Right forelimb (tissue), 1 donor: ENCODE measurements around the gene CACNA1A.

Experiments
- DNase-seq: peaks from one replicate; pipeline ENCODE4 v3.0.0-alpha.2; 2018

The CACNA1A gene

GRCh38 chr19:13356686-13357280 lies 149.5 kb downstream of the CACNA1A start:
- DNase-seq = no peak

GRCh38 chr19:13356185-13356584 lies 150.1 kb downstream of the CACNA1A start:
- no peak for DNase-seq

GRCh38 chr19:13355356-13355755 lies 150.9 kb downstream of the CACNA1A start:
- DNase-seq = no peak

- no peak for DNase-seq
Observed at GRCh38 chr19:13353625-13354024, 152.7 kb downstream of the CACNA1A start.

- no peak for DNase-seq
Observed at GRCh38 chr19:13350759-13351158, 155.5 kb downstream of the CACNA1A start.

- DNase-seq = no peak
Observed at GRCh38 chr19:13350072-13350471, 156.2 kb downstream of the CACNA1A start.

- DNase-seq = no peak
Observed at GRCh38 chr19:13347367-13347766, 158.9 kb downstream of the CACNA1A start.

- DNase-seq = no peak
Observed at GRCh38 chr19:13343514-13343913, 162.8 kb downstream of the CACNA1A start.

GRCh38 chr19:13342672-13343071 lies 163.6 kb downstream of the CACNA1A start:
- DNase-seq = no peak

- no peak for DNase-seq
Observed at GRCh38 chr19:13339869-13340268, 166.4 kb downstream of the CACNA1A start.

GRCh38 chr19:13337181-13337580 lies 169.1 kb downstream of the CACNA1A start:
- DNase-seq = no peak

GRCh38 chr19:13334801-13335481 lies 171.3 kb downstream of the CACNA1A start:
- DNase-seq = no peak

- no peak for DNase-seq
Observed at GRCh38 chr19:13330285-13330684, 176.0 kb downstream of the CACNA1A start.

GRCh38 chr19:13329766-13330165 lies 176.5 kb downstream of the CACNA1A start:
- DNase-seq = no peak

- no peak for DNase-seq
Observed at GRCh38 chr19:13328241-13328640, 178.0 kb downstream of the CACNA1A start.

GRCh38 chr19:13319526-13319925 lies 186.8 kb downstream of the CACNA1A start:
- DNase-seq = no peak

GRCh38 chr19:13318190-13318589 lies 188.1 kb downstream of the CACNA1A start:
- DNase-seq = no peak

GRCh38 chr19:13315495-13315894 lies 190.8 kb downstream of the CACNA1A start:
- DNase-seq = no peak

- no peak for DNase-seq
Observed at GRCh38 chr19:13314761-13315160, 191.5 kb downstream of the CACNA1A start.

GRCh38 chr19:13313875-13314274 lies 192.4 kb downstream of the CACNA1A start:
- no peak for DNase-seq

GRCh38 chr19:13309864-13310263 lies 196.4 kb downstream of the CACNA1A start:
- no peak for DNase-seq

GRCh38 chr19:13303381-13304129 lies 202.7 kb downstream of the CACNA1A start:
- DNase-seq = no peak

GRCh38 chr19:13302526-13303270 lies 203.6 kb downstream of the CACNA1A start:
- DNase-seq = no peak
